Fibroblast of lung (primary cell): ENCODE results near the gene FHIT.

ENCODE experiments used
- CTCF ChIP-seq, 2 donors: IDR thresholded peaks in 1 of 2; conservative IDR thresholded peaks in 1 of 2; 1 replicate in 1 of 2; 2 replicates in 1 of 2; pipeline ENCODE4 v1.5.1; 2011 to 2012; ENCODE audit warnings: low read length in 2 of 2, control low read depth in 1 of 2, inconsistent platforms in 1 of 2, low read depth in 1 of 2, mild to moderate bottlenecking in 1 of 2
- EZH2 ChIP-seq: IDR thresholded peaks from 2 replicates; pipeline ENCODE4 v1.5.1; 2012; ENCODE audit warnings: low read length, control low read depth, mild to moderate bottlenecking; ENCODE audit errors: missing control alignments

GRCh38 chr3:59786374-59786773 lies 1464.9 kb downstream of the FHIT start:
- TF ChIP-seq CTCF (conservative IDR thresholded peaks at IDR 0.05 in 1 of 2, IDR thresholded peaks at IDR 0.05 in 1 of 2; ENCODE audit: low read depth in 1 of 2, low read length in 2 of 2), result no peak
- no peak for TF ChIP-seq EZH2
